ENCODE data around the gene CIC.

- TF ChIP-seq CTCF (IDR thresholded peaks at IDR 0.05): no peak
- TF ChIP-seq POLR2A (IDR thresholded peaks at IDR 0.05): no peak
- no peak for TF ChIP-seq POLR2AphosphoS5 (IDR thresholded peaks at IDR 0.05)
These were observed 53.3 kb downstream of the CIC start for GRCh38 chr19:42322305-42322704.
